Keratinocyte (primary cell): ENCODE results near the gene KCNE4.

Experiments used
- EZH2 ChIP-seq: IDR thresholded peaks from one replicate; pipeline ENCODE4 v1.6.1; 2012; ENCODE audit warnings: inconsistent platforms, mild to moderate bottlenecking, low read length, moderate library complexity
- TF ChIP-seq, protein P1 (sequence below), 3 experiments: IDR thresholded peaks in 1 of 3; conservative IDR thresholded peaks in 1 of 3; optimal IDR thresholded peaks in 1 of 3; 2 replicates in 2 of 3; 3 replicates in 1 of 3; pipeline versions ENCODE3 to v1.5.1; 2011; ENCODE audit warnings: low read length in 3 of 3, mild to moderate bottlenecking in 3 of 3, moderate library complexity in 2 of 3, control low read depth in 1 of 3, inconsistent platforms in 1 of 3; ENCODE audit not compliant: insufficient read depth in 2 of 3; ENCODE audit errors: extremely low read depth in 1 of 3

DNA sequence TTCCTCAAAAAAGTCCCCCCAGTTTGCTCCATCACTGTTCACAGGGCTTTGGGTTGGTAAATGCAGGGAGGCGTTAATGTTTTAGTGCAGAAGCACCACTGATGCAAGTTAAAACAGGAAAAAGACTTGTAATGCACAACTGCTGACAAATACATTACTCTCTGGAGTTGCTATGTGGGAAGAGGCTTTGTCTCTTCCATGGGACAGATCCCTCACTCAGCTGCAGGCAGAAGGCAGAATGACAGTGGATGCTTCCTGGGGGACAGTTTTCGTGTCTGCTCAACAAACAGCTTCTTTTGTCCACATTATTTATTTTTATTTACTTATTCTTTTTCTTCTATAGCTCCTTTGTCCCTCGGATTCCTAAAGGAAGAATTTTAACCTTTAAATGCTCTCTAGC is 22.7 kb upstream of the KCNE4 start:
- TF ChIP-seq, protein P1, sequence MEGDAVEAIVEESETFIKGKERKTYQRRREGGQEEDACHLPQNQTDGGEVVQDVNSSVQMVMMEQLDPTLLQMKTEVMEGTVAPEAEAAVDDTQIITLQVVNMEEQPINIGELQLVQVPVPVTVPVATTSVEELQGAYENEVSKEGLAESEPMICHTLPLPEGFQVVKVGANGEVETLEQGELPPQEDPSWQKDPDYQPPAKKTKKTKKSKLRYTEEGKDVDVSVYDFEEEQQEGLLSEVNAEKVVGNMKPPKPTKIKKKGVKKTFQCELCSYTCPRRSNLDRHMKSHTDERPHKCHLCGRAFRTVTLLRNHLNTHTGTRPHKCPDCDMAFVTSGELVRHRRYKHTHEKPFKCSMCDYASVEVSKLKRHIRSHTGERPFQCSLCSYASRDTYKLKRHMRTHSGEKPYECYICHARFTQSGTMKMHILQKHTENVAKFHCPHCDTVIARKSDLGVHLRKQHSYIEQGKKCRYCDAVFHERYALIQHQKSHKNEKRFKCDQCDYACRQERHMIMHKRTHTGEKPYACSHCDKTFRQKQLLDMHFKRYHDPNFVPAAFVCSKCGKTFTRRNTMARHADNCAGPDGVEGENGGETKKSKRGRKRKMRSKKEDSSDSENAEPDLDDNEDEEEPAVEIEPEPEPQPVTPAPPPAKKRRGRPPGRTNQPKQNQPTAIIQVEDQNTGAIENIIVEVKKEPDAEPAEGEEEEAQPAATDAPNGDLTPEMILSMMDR (optimal IDR thresholded peaks at IDR 0.05 in 1 of 3, IDR thresholded peaks at IDR 0.05 in 1 of 3, conservative IDR thresholded peaks at IDR 0.05 in 1 of 3; ENCODE audit: extremely low read depth in 1 of 3, insufficient read depth in 2 of 3, low read length in 3 of 3), result no peak
- TF ChIP-seq EZH2, result no peak
